Gastrocnemius medialis (tissue), 4 donors: ENCODE data around the gene NDN. TPM values are rescaled to one million over a fixed set of nuclear protein-coding genes. Genes with fewer than 3 reads are reported as not detected.
A peak's percentile ranks its signal among the peaks of the same experiment; 100 is the strongest.

Source experiments
- ATAC-seq, 2 donors: fragments of 150-250 bp; one replicate each; pipeline ENCODE4 v1.9.1; 2016
- DNase-seq, 2 donors: peaks; one replicate each; pipeline ENCODE4 v3.0.0-alpha.2; 2019
- H3K27ac ChIP-seq, 4 donors: fragments of 200-600 bp; sonication (generic); 1 replicate in 1 of 4; 2 replicates in 3 of 4; pipeline ENCODE4 v1.5.1; 2016 to 2018; ENCODE audit warnings: mild to moderate bottlenecking in 2 of 4, moderate library complexity in 1 of 4
- H3K27me3 ChIP-seq, 3 donors: fragments of 200-600 bp; sonication (generic) in 2 of 3; 1 replicate in 1 of 3; 2 replicates in 2 of 3; pipeline versions ENCODE4 v1.5.1 to v1.6.0; 2016 to 2019; ENCODE audit warnings: mild to moderate bottlenecking in 1 of 3, moderate library complexity in 1 of 3
- H3K36me3 ChIP-seq, 2 donors: fragments of 200-600 bp; sonication (generic) in 1 of 2; one replicate each; pipeline ENCODE4 v1.5.1; 2017 to 2018
- H3K4me1 ChIP-seq, 2 donors: fragments of 200-600 bp; sonication (generic) in 1 of 2; one replicate each; pipeline ENCODE4 v1.5.1; 2016 to 2017; ENCODE audit warnings: mild to moderate bottlenecking in 2 of 2
- H3K4me3 ChIP-seq, 4 donors: fragments of 200-600 bp; sonication (generic) in 3 of 4; 1 replicate in 1 of 4; 2 replicates in 3 of 4; pipeline ENCODE4 v1.5.1; 2016 to 2019; ENCODE audit warnings: mild to moderate bottlenecking in 2 of 4
- H3K9me3 ChIP-seq, 3 donors: fragments of 200-600 bp; sonication (generic) in 2 of 3; 1 replicate in 1 of 3; 2 replicates in 2 of 3; pipeline ENCODE4 v1.5.1; 2016 to 2019
- POLR2A ChIP-seq, 2 donors: fragments of 450-650 bp; IDR thresholded peaks; one replicate each; pipeline ENCODE4 v1.6.1; 2017; ENCODE audit warnings: antibody characterized with exemption in 2 of 2, mild to moderate bottlenecking in 2 of 2, moderate library complexity in 2 of 2
- in situ Hi-C, 4 donors: fragments of 200-750 bp; cut with MboI; loops; one replicate each; pipeline versions ENCODE4 v1.15.0 to v1.8.0; 2017; ENCODE audit warnings: low sequenced_read_pairs in 4 of 4
- intact Hi-C: fragments of 100-400 bp; cut with DNase I; formaldehyde crosslinking; loops from one replicate; pipeline ENCODE4 v1.15.1; 2023; ENCODE audit warnings: low total_unique reads
- total RNA-seq, 4 donors: library from RNA; depleted of rRNA; stranded (reverse); fragments of >200 nt; gene quantifications; one replicate each; pipeline versions ENCODE4 v1.1.0 to v1.2.3, GENCODE V29; 2016
- TF ChIP-seq, protein P1 (sequence below), 5 experiments: fragments of 450-650 bp in 3 of 5; fragments of 200-600 bp in 2 of 5; sonication (generic) in 2 of 5; IDR thresholded peaks in 4 of 5; conservative IDR thresholded peaks in 1 of 5; 1 replicate in 4 of 5; 2 replicates in 1 of 5; pipeline ENCODE4 v1.5.1; 2016 to 2019; ENCODE audit warnings: antibody characterized with exemption in 5 of 5, mild to moderate bottlenecking in 3 of 5, moderate library complexity in 3 of 5

Gene NDN
- total RNA-seq, 4 donors from 2014 or later: 8.9 to 12.4 (median 12.2) TPM

- intact Hi-C loops: loop anchor here (5.0 kb wide), 1 partner anchor 220 kb away; no protein-coding TSS in a partner anchor
- Histone ChIP-seq H3K4me1 (no peaks in the 10 kb centered on the region), H3K9me3 (no peaks in the 10 kb centered on the region), H3K27me3 (peaks cover 0 to 4% (median 0%) of the 10 kb centered on the region in 3 donors), H3K36me3 (no peaks in the 10 kb centered on the region), H3K4me3 (peak within 1 kb of the TSS in 2 of 4 donors; percentile 11 to 31), H3K27ac (no peak within 1 kb of the TSS)
- no peak for TF ChIP-seq POLR2A (IDR thresholded peaks at IDR 0.05)
- TF ChIP-seq, protein P1, sequence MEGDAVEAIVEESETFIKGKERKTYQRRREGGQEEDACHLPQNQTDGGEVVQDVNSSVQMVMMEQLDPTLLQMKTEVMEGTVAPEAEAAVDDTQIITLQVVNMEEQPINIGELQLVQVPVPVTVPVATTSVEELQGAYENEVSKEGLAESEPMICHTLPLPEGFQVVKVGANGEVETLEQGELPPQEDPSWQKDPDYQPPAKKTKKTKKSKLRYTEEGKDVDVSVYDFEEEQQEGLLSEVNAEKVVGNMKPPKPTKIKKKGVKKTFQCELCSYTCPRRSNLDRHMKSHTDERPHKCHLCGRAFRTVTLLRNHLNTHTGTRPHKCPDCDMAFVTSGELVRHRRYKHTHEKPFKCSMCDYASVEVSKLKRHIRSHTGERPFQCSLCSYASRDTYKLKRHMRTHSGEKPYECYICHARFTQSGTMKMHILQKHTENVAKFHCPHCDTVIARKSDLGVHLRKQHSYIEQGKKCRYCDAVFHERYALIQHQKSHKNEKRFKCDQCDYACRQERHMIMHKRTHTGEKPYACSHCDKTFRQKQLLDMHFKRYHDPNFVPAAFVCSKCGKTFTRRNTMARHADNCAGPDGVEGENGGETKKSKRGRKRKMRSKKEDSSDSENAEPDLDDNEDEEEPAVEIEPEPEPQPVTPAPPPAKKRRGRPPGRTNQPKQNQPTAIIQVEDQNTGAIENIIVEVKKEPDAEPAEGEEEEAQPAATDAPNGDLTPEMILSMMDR (IDR thresholded peaks at IDR 0.05 in 4 of 5, conservative IDR thresholded peaks at IDR 0.05 in 1 of 5): no peak
- ATAC-seq: no peak
- in situ Hi-C loops: loop anchor here (25.0 kb wide), 1 partner anchor 215 kb away; no protein-coding TSS in a partner anchor
- DNase-seq: no peak
Observed at GRCh38 chr15:23647421-23648370, 39.4 kb downstream of the NDN start, which contains the start of gene MAGEL2. MAGEL2 (minus strand) TSS chr15:23647867; CDS start chr15:23647742, 125 bp downstream.

DNA sequence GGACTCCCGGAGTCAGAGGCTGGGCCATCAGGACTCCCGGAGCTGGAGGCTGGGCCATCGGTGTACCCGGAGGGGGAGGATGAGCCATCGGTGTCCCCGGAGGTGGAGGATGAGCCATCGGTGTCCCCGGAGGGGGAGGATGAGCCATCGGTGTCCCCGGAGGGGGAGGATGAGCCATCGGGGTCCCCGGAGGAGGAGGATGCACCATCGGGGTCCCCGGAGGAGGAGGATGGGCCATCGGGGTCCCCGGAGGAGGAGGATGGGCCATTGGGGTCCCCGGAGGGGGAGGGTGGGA lies 40.2 kb downstream of the NDN start:
- peaks cover 0 to 4% (median 0%) of the 10 kb centered on the region in 3 donors for H3K27me3 ChIP-seq
- intact Hi-C loops: loop anchor here (5.0 kb wide), 1 partner anchor 220 kb away; no protein-coding TSS in a partner anchor

GRCh38 chr15:23646165-23647000 lies 40.7 kb downstream of the NDN start:
- no peak overlapping the region for H3K27ac ChIP-seq
- in situ Hi-C loops (loop anchor here (25.0 kb wide), 1 partner anchor 216 kb away; no protein-coding TSS in a partner anchor), intact Hi-C loops (loop anchor here (5.0 kb wide), 1 partner anchor 221 kb away; no protein-coding TSS in a partner anchor)
- no peak overlapping the region for H3K4me3 ChIP-seq
- TF ChIP-seq, protein P1 (IDR thresholded peaks at IDR 0.05 in 4 of 5, conservative IDR thresholded peaks at IDR 0.05 in 1 of 5): no peak
- no peak for TF ChIP-seq POLR2A (IDR thresholded peaks at IDR 0.05)
- H3K4me1 ChIP-seq: no peaks in the 10 kb centered on the region
- H3K27me3 ChIP-seq: peaks cover 0 to 4% (median 0%) of the 10 kb centered on the region in 3 donors
- H3K9me3 ChIP-seq: no peaks in the 10 kb centered on the region
- DNase-seq (no peak), ATAC-seq (no peak)
- H3K36me3 ChIP-seq: no peaks in the 10 kb centered on the region

More for the DNA sequence above, 40.2 kb downstream of the NDN start:
- TF ChIP-seq, protein P1 (IDR thresholded peaks at IDR 0.05 in 4 of 5, conservative IDR thresholded peaks at IDR 0.05 in 1 of 5): no peak
- DNase-seq (no peak), ATAC-seq (no peak)
- H3K4me3 ChIP-seq: peak overlapping the region in 1 of 4 donors; percentile 31
- no peaks in the 10 kb centered on the region for H3K9me3 ChIP-seq
- no peak overlapping the region for H3K27ac ChIP-seq
- H3K4me1 ChIP-seq: no peaks in the 10 kb centered on the region
- no peaks in the 10 kb centered on the region for H3K36me3 ChIP-seq
- in situ Hi-C loops: loop anchor here (25.0 kb wide), 1 partner anchor 215 kb away; no protein-coding TSS in a partner anchor

DNA sequence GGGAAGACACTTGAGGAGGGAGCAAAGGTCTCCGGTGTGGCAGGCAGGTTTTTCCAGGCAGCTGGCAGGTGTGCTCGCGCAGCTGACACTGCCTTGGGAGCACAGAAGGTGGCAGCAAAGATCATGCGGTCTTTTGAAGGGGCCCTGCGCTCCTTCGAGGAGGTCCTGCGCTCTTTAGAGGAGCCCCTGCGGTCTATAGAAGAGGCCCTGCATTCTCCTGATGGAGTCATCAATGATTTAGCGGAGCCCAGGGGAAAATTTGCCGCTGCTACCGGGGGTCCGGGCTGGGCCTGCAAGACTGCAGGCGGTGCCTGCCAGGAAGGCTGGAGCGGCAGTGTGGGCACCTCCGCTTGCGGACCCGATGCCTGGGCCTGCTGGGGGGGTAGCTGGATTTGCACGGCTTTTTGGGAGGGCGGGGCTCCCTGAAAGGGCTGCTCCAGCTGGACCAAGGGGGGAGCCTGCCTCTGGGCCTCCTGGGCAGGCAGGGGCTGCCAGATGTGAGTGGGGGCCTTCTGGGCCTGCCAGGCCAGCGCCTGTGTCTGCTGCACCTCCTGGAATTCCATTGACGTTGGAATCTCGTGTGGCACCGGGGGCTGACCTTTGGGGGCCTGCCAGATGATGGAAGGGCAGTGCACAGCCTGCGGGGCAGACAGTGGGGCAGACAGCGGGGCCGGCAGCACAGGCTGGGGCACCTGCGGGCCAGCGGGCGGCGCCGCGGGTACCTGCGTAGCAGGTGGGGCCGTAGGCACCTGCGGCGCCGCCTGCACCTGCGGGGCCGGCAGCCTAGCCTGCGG lies 41.5 kb downstream of the NDN start:
- Histone ChIP-seq H3K4me1 (no peaks in the 10 kb centered on the region), H3K27ac (no peak overlapping the region), H3K27me3 (peaks cover 0 to 4% (median 0%) of the 10 kb centered on the region in 3 donors), H3K4me3 (no peak overlapping the region), H3K36me3 (no peaks in the 10 kb centered on the region), H3K9me3 (no peaks in the 10 kb centered on the region)
- intact Hi-C loops: loop anchor here (5.0 kb wide), 1 partner anchor 222 kb away; no protein-coding TSS in a partner anchor
- in situ Hi-C loops: loop anchor here (25.0 kb wide), 1 partner anchor 217 kb away; no protein-coding TSS in a partner anchor
- DNase-seq (no peak), ATAC-seq (no peak)
- TF ChIP-seq POLR2A (IDR thresholded peaks at IDR 0.05): no peak
- TF ChIP-seq, protein P1 (IDR thresholded peaks at IDR 0.05 in 4 of 5, conservative IDR thresholded peaks at IDR 0.05 in 1 of 5): no peak
